Stimulated activated CD8-positive, alpha-beta memory T cell treated with anti-CD3 and anti-CD28 coated beads, Interleukin-15, amount 100 ng/mL, for 24 hours (primary cell): ENCODE results near the gene UNC13A.

Experiments
- DNase-seq: peaks from one replicate; pipeline ENCODE4 v3.0.0-alpha.2; 2020; ENCODE audit warnings: low read depth

UNC13A gene

GRCh38 chr19:17687857-17688784, at the start of gene UNC13A:
Gene UNC13A (minus strand): TSS chr19:17688354. CDS start chr19:17688199, 155 bp downstream.
- DNase-seq: peak; percentile 34

- no peak for DNase-seq
Observed at GRCh38 chr19:17737690-17738153, 49.6 kb upstream of the UNC13A start.

DNA sequence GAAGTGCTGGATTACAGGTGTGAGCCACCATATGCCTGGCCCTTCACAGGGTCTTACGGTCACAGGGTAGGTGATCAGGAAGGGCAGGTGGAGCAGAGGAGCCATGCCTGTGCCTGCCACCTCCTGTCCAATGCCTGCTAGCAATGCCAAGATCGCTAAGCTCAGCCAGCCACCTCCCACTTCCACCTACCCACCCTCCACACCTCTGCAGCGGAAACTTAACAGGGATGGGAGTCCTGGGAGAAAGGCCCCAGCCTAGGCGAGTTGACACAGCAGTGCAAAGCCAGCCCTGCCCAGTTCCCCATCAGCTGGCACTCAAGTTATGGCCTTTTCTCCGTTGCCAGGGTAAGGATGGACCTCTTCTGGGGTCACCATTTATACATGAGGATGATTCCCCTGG, 47.3 kb upstream of the UNC13A start:
- no peak for DNase-seq

GRCh38 chr19:17734146-17734545, 46.0 kb upstream of the UNC13A start:
- DNase-seq: no peak

DNA sequence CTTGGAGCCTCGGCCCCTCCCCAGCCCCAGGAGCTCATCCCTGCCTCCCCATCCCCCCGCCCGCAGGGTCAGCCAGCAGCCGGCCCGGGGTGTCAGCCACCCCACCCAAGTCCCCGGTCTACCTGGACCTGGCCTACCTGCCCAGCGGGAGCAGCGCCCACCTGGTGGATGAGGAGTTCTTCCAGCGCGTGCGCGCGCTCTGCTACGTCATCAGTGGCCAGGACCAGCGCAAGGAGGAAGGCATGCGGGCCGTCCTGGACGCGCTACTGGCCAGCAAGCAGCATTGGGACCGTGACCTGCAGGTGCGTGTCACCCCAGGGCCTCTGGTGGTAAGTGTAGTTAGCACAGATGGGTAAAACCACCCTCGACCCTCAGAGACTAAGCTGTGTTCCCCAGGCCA, 45.0 kb upstream of the UNC13A start:
- DNase-seq: no peak

DNA sequence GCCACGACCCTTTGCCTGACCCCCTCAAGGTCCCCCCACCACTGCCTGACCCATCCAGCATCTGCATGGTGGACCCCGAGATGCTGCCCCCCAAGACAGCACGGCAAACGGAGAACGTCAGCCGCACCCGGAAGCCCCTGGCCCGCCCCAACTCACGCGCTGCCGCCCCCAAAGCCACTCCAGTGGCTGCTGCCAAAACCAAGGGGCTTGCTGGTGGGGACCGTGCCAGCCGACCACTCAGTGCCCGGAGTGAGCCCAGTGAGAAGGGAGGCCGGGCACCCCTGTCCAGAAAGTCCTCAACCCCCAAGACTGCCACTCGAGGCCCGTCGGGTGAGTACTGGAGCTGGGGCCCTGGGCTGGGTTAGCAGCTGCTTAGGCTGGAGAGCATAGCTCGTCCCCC, 39.7 kb upstream of the UNC13A start:
- DNase-seq: no peak

DNA sequence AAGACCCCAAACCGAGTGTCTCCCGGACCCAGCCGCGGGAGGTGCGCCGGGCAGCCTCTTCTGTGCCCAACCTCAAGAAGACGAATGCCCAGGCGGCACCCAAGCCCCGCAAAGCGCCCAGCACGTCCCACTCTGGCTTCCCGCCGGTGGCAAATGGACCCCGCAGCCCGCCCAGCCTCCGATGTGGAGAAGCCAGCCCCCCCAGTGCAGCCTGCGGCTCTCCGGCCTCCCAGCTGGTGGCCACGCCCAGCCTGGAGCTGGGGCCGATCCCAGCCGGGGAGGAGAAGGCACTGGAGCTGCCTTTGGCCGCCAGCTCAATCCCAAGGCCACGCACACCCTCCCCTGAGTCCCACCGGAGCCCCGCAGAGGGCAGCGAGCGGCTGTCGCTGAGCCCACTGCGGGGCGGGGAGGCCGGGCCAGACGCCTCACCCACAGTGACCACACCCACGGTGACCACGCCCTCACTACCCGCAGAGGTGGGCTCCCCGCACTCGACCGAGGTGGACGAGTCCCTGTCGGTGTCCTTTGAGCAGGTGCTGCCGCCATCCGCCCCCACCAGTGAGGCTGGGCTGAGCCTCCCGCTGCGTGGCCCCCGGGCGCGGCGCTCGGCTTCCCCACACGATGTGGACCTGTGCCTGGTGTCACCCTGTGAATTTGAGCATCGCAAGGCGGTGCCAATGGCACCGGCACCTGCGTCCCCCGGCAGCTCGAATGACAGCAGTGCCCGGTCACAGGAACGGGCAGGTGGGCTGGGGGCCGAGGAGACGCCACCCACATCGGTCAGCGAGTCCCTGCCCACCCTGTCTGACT, 39.0 kb upstream of the UNC13A start:
- DNase-seq: no peak

- DNase-seq: no peak
Observed at GRCh38 chr19:17726136-17726741, 38.1 kb upstream of the UNC13A start.

DNA sequence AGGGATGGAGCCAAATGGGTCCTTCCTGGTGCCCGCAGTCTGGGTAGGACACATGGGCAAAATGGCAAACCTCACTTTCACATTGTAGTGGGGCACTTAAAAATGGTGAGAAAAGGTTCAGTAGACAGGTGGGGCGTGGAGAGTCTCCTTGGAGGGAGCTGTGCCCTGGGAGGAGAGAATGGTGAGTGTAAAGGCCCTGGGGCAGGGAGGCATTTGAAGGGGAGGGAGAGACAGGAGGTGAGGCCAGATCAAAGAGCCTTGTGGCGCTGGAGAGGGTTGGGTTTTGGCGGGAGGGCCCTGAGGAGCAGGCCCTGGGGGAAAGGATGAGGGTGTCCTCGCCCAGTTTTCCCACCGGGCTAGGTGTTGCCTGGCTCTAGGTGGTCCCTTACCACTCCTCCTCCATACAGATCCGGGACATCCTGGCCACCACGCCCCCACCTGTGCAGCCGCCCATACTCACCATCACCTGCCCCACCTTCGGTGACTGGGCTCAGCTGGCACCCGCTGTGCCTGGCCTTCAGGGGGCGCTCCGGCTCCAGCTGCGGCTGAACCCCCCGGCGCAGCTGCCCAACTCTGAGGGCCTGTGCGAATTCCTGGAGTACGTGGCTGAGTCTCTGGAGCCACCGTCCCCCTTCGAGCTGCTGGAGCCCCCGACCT, 37.4 kb upstream of the UNC13A start:
- no peak for DNase-seq

DNA sequence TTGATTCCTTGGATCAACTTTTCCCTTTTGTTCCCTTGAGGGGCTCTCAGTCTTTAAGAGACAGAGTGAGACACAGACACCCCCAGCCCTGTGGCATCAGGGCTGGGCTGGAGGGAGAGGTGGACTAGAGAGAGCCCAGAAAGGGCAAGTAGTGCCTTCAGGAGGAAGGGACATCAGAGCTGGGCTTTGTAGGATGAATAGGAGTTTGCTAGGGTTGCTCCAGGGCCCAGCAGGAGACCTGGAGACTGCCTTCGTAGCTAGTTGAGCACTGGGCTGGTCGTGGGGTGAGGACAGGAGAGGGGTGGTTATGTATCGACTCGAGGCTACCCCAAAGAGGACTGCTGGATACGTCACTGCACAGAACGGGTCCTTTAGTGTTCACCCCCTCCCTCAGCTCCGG, 36.5 kb upstream of the UNC13A start:
- no peak for DNase-seq

DNA sequence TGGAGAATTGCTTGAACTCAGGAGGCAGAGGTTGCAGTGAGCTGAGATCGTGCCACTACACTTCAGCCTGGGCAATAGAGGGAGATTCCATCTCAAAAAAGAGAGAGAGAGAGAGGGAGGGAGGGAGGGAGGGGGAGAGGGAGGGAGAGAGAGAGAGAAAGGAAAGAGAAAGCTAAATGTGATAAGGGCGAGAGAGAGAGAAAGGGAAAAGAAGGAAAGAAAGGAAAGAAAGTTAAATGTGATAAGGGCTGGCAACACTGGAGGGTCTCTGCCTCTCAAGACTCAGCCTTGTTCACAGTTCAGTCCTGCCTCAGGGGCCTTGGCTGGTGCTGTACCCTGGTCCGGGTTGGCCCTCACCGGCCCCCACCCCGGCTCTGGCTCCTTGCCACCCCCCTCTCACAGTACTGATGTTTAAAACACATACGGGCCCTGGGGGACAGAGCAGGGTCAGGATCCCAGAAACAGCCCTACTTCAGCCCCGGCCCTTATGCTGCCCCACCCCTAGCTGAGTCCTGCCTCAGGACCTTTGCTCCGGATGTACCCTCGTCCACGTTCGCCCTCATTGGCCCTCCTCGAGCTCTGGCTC, 34.6 kb upstream of the UNC13A start:
- no peak for DNase-seq

GRCh38 chr19:17721821-17722220, 33.7 kb upstream of the UNC13A start:
- DNase-seq: no peak

- DNase-seq: no peak
Observed at GRCh38 chr19:17721111-17721628, 33.0 kb upstream of the UNC13A start.

DNA sequence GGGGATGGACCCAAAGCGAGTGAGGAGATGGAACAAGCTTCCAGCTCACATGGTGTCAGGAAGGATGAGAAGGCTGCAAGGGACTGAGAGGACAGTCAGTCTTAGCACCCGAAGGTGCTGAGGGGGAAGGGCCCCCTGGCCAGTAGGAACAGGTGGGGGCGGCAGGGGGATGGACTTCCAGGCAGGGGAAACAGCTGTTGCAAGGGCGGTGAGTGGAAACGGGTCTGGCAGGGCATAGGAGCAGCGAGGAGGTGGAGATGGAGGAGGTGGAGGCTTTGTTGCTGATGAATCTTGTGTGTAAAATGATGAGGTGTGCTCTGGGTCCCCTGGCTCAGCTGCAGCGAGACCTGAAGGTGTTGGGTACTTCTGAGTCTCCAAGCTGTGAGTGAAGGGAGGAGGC, 32.3 kb upstream of the UNC13A start:
- no peak for DNase-seq

DNA sequence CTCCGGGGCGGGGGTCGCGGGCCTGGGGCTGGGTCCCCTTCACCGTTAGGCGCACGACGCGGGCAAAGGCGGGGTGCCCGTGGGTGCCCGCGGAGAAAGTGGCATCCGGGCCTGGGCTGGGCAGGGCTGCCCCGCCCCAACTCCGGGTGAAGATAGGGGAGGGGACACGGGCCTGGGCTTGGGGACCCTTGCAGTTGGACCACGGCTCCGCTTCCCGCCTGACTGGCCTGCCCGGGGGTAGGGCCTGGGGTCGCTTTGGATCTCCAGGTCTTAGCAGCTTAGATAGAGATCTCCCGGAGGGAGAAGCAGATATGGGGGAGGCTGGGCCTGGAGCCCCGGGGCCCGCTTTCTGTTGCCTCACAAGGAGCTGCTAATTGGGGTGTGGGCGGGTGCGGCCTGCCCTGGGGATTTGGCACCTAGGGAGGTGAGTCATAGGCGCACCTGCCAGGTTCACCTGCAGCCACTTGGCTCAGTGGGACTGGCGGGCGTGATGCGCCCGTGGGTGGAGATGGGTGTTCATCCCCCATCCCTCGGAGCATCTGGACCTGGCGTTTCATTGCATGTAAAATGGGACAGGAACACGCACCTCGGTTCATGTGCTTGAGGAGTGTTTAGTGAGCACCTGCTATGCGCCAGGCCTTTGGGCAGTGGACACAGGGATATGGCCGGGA, 31.7 kb upstream of the UNC13A start:
- no peak for DNase-seq

DNA sequence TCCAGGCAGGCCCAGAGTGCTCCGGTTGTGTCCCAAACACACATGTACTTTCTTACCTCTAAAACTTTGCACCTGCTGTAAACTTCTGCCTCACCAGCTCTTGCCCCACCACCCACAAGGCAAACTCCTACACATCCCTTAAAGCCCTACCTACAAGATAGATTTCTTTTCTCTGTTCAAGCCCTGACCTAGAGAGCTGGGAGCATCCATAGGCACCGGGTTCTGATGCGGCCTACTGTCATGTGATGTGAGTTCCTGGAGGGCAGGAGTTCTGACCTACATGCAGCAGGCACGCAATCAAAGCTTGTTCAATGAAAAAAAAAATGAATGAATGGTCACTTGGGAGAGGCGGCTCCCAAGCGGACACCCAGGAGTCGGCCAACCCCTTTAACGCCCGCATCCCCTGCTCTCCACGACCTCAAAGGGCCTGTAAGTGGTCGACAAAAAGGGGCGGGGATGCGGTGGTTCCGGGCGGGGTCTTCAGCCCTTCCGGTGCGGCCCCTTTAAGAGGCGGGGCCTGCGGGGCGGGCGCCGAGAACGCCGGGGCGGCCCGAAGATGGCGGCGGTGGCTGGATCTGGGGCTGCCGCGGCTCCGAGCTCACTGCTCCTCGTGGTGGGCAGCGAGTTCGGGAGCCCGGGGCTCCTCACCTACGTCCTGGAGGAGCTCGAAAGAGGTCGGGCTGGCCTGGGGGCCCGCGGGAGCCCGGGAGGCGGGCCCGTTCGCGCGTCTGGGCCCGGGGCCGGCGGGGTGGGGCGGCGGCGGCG, 31.0 kb upstream of the UNC13A start, which contains the start of gene MAP1S:
TSS of gene MAP1S (plus strand) at position 534 of the 765 bp plus-strand sequence. CDS start at position 557, 23 bp downstream.
- peak; percentile 42 for DNase-seq

DNA sequence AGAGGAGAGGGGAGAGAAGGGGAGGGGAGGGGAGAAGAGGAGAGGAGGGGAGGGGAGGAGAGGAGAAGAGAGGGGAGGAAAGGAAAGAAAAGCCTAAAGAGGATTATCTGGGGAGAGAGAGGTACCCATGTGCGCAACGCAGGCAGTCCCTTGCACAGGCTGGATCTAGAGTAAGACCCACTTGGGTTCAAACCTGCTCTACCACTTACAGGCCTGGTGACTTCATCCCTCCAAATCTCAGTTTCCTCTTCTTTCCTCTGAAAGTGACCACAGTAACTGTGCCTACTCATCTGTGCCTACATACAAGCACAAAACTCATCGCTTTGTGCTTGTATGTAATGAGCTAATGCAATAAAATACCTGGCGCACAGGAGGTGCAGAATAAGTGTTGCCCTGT, 30.4 kb upstream of the UNC13A start:
- no peak for DNase-seq

DNA sequence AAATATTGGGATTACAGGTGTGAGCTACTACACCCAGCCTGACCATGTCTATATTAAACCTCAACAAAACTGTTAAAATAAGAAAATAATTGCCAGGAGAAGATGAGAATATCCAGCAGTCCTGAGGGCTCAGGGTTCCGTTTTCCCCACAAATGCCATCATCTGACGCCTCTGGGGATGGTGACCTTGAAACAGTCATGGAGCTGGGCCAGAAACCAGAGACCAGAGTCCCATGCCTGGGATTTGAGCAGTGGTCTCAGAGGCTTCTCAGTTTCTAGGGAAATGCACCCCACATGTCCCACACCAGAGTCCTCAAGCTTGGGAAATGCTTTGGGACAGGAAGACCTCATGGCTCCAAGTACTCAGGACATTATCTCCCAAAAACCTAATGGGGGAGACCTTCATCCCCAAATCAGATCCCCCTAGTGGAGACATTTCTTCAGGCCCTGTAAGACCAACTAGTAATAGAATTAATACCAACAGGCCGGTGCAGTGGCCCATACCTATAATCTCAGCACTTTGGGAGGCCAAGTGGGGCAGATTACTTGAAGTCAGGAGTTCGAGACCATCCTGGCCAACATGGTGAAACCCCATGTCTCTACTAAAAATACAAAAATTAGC, 28.3 kb upstream of the UNC13A start:
- DNase-seq: no peak

DNA sequence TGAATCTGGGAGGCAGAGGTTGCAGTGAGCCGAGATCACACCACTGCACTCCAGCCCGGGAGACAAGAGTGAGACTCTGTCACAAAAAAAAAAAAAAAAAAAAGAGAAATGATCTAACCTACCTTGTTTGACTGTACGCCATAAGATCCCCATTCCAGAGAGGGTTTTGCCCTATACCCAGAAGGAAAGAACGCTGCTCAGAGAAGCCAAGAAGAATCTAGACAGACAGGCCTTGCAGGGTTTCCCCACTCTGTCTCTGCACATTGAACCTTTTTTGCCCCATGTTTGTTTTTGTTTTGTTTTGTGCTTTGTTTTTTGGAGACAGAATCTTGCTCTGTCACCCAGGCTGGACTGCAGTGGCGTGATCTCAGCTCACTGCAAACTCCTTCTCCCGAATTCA, 23.7 kb upstream of the UNC13A start:
- DNase-seq: no peak
